Measurements from ENCODE around the gene CRYBB1.

GRCh38 chr22:26597026-26597425, 20.8 kb downstream of the CRYBB1 start:
- TF ChIP-seq POLR2A (IDR thresholded peaks at IDR 0.05), result no peak
- no peak for TF ChIP-seq CTCF (IDR thresholded peaks at IDR 0.05)
